BLaER1 (cell line): ENCODE measurements around the gene SFTPA1.
"Not testable (repeated sequence)": the region's sequence is repeated elsewhere in the genome, so short reads cannot be mapped to it uniquely, and the experiment has no call there.

ENCODE experiments used
- H3K27ac ChIP-seq: shearing (Covaris generic); formaldehyde crosslinking; 2 replicates; pipeline ENCODE4 v1.8.1; 2022
- H3K27me3 ChIP-seq: shearing (Covaris generic); formaldehyde crosslinking; 2 replicates; pipeline ENCODE4 v1.8.1; 2022
- H3K36me3 ChIP-seq: shearing (Covaris generic); formaldehyde crosslinking; 2 replicates; pipeline ENCODE4 v1.8.1; 2022
- H3K4me1 ChIP-seq: shearing (Covaris generic); formaldehyde crosslinking; 2 replicates; pipeline ENCODE4 v1.8.1; 2022
- H3K4me2 ChIP-seq: shearing (Covaris generic); formaldehyde crosslinking; 2 replicates; pipeline ENCODE4 v1.8.1; 2022
- H3K4me3 ChIP-seq: shearing (Covaris generic); formaldehyde crosslinking; 2 replicates; pipeline ENCODE4 v1.8.1; 2022
- H3K9ac ChIP-seq: shearing (Covaris generic); formaldehyde crosslinking; 2 replicates; pipeline ENCODE4 v1.8.1; 2022
- H3K9me3 ChIP-seq: shearing (Covaris generic); formaldehyde crosslinking; 2 replicates; pipeline ENCODE4 v1.8.1; 2022
- H4K20me1 ChIP-seq: shearing (Covaris generic); formaldehyde crosslinking; 2 replicates; pipeline ENCODE4 v1.8.1; 2022
- Cebpa-rat ChIP-seq: shearing (Covaris generic); IDR thresholded peaks from 2 replicates; pipeline ENCODE4 v1.8.1; 2022

The SFTPA1 gene

DNA sequence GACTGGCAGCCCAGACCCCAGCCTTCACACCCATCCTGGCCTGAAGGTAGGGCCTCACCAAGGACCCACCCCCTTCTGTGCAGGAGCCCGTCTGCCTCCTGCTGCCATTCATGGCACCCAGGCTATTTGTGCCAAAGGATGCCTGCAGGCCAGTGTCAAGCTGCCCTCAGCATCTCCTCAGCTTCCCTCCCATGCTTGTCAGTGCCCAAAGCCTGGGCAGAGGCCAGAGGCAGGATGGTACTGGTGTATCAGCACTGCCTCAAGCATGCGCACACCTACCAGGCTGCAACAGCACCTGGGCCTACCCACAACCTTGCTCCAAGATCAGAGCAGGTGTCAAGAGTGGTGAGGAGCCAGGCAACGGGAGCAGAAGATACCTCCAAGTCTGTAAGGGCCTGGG is 27.6 kb downstream of the SFTPA1 start:
- H3K9me3 ChIP-seq: peaks cover 19% of the 10 kb centered on the region
- H3K4me2 ChIP-seq: no peak overlapping the region
- no peak for TF ChIP-seq Cebpa-rat
- no peak overlapping the region for H3K27ac ChIP-seq
- no peaks in the 10 kb centered on the region for H3K27me3 ChIP-seq
- H4K20me1 ChIP-seq: no peaks in the 10 kb centered on the region
- no peaks in the 10 kb centered on the region for H3K36me3 ChIP-seq
- no peak overlapping the region for H3K4me3 ChIP-seq
- no peak overlapping the region for H3K9ac ChIP-seq
- H3K4me1 ChIP-seq: no peaks in the 10 kb centered on the region

DNA sequence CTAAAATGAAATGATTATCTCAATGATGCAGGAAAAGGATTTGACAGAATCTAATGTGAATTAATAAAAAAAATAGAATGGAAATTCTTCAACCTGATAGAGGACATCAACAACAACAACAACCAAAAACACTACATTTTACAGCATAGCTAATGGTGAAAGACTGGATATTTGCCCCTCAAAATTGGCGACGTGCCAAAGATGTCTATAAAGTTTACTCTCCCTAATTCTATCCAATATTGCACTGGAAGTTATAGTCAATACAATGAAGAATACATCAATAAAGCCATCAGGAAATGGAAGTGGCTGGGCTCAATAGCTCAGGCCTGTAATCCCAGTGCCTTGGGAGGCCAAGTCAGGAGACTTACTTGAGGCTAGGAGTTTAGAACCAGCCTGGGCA is 42.0 kb downstream of the SFTPA1 start:
- not testable (repeated sequence) for H3K27me3 ChIP-seq, H3K27ac ChIP-seq, H3K4me2 ChIP-seq, H3K4me3 ChIP-seq, H4K20me1 ChIP-seq, H3K4me1 ChIP-seq, H3K9me3 ChIP-seq, H3K9ac ChIP-seq, H3K36me3 ChIP-seq

DNA sequence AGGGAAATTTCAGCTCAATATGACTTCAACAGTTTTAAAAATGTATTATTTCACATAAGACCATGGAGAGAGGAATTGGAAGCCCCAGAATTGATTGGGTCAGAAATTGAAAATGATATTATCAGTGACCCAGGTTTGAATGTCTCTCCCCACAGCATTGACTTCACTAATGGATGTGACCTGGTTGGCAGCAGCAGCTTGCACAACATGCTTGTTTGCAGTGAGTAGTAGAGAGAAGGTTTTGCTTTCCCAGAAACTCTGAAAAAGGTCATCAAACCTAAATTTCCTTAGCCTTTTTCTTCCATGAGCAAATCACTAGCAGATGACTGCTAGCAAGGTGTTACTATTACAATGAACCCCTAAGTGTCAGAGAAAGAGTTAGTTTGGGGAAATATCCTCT is 52.5 kb downstream of the SFTPA1 start:
- H3K27me3 ChIP-seq, H3K9me3 ChIP-seq, H3K4me2 ChIP-seq, H4K20me1 ChIP-seq, H3K27ac ChIP-seq, H3K4me3 ChIP-seq, H3K9ac ChIP-seq, H3K4me1 ChIP-seq, H3K36me3 ChIP-seq: not testable (repeated sequence)

DNA sequence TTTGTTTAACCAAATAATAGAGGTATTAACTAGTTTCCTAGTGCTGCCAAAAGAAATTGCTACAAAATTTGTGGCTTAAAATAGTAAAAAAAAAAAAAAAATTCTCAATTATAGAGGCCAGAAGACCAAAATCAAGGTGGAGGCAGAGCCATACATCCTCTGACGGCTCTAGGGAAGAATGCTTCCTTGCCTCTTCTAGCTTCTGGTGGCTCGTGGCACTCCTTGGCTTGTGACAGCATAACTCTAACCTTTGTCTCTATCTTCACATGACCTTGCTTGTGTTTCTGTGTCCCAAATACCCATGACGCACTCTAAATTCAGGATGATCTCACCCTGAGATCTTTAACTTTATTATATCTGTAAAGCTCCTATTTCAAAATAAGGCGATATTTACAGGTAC is 53.9 kb downstream of the SFTPA1 start:
- not testable (repeated sequence) for H3K27me3 ChIP-seq, H3K9me3 ChIP-seq, H3K36me3 ChIP-seq, H3K27ac ChIP-seq, H4K20me1 ChIP-seq, H3K4me2 ChIP-seq, H3K9ac ChIP-seq, H3K4me1 ChIP-seq, H3K4me3 ChIP-seq
